ENCODE measurements around the gene DARS1.

Gene DARS1

DNA sequence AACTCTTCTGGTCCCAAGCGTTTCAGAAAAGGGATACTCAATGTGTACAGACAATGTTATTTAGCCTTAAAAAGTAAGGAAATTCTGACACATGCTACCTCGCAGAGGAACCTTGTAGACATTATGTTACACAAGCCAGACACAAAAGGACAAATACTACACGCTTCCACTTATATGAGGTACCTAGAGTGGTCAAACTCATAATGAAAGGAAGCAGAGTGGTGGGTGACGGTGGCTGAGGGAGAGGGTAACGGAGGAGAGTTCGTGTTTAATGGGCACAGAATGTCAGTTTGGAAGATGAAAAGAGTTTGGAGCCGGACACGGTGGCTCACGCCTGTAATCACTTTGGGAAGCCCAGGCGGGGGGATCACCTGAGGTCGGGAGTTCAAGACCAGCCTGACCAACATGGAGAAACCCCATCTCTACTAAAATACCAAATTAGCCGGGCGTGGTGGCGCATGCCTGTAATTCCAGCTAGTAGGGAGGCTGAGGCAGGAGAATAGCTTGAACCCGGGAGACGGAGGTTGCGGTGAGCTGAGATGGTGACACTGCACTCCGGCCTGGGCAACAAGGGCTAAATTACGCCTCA is 110.6 kb downstream of the DARS1 start:
- no peak for DNase-seq

- DNase-seq: no peak
Observed at GRCh38 chr2:135870571-135870970, 114.9 kb downstream of the DARS1 start.

DNA sequence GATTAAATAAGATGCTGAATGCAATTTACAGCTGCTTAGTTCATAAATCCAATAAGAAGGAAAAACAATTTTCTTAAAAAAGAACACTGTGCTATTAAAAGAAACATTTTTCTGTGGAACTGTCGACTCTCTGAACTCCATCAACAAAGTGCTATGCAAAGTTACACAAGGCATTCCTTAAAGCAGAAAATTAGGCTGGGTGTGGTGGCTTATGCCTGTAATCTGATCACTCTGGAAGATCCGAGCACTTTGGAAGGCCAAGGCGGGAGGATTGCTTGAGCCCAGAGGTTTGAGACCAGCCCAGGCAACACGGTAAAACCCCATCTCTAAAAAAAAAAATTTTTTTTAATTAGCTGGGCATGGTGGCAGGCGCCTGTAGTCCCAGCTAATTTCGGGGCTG is 122.2 kb downstream of the DARS1 start:
- DNase-seq: no peak

GRCh38 chr2:135862718-135863117 is 122.7 kb downstream of the DARS1 start:
- DNase-seq: no peak
